Heart left ventricle (tissue), 16 donors: Measurements from ENCODE around the gene DYRK2. TPM values are rescaled to one million over a fixed set of nuclear protein-coding genes. Genes with fewer than 3 reads are reported as not detected.

Experiments used
- ATAC-seq, 4 donors: fragments of 200-7000 bp; cut with Tn5 transposase; one replicate each; pipeline ENCODE4 v1.9.1; 2020 to 2022; ENCODE audit warnings: moderate library complexity in 4 of 4, mild to moderate bottlenecking in 3 of 4, moderate number of reproducible peaks in 1 of 4
- DNase-seq, 5 donors: peaks; one replicate each; pipeline ENCODE4 v3.0.0-alpha.2; 2020
- H3K27ac ChIP-seq, 12 donors: fragments of 200-600 bp; sonication (generic) in 4 of 12; one replicate each; pipeline versions ENCODE4 v1.5.0 to v1.8.0; 2016 to 2022; ENCODE audit warnings: mild to moderate bottlenecking in 2 of 12
- H3K27me3 ChIP-seq, 9 donors: fragments of 200-600 bp; sonication (generic) in 2 of 9; one replicate each; pipeline versions ENCODE4 v1.5.1 to v1.8.0; 2016 to 2022; ENCODE audit warnings: mild to moderate bottlenecking in 3 of 9
- H3K36me3 ChIP-seq, 9 donors: fragments of 200-600 bp; sonication (generic) in 2 of 9; one replicate each; pipeline versions ENCODE4 v1.5.0 to v1.8.0; 2018 to 2022; ENCODE audit warnings: mild to moderate bottlenecking in 2 of 9
- H3K4me1 ChIP-seq, 12 donors: fragments of 200-600 bp; sonication (generic) in 4 of 12; one replicate each; pipeline versions ENCODE4 v1.5.0 to v1.8.0; 2016 to 2022; ENCODE audit warnings: mild to moderate bottlenecking in 3 of 12
- H3K4me3 ChIP-seq, 12 donors: fragments of 200-600 bp; sonication (generic) in 4 of 12; one replicate each; pipeline versions ENCODE4 v1.5.0 to v1.8.0; 2017 to 2022; ENCODE audit warnings: mild to moderate bottlenecking in 9 of 12, moderate library complexity in 4 of 12
- H3K9me3 ChIP-seq, 12 donors: fragments of 200-600 bp; sonication (generic) in 4 of 12; one replicate each; pipeline versions ENCODE4 v1.5.0 to v1.8.0; 2016 to 2022; ENCODE audit warnings: mild to moderate bottlenecking in 1 of 12
- CTCF ChIP-seq, 12 donors: fragments of 200-600 bp; sonication (generic) in 4 of 12; IDR thresholded peaks; one replicate each; pipeline versions ENCODE4 v1.5.0 to v1.8.0; 2018 to 2022; ENCODE audit warnings: antibody characterized with exemption in 12 of 12, mild to moderate bottlenecking in 5 of 12
- POLR2A ChIP-seq, 2 donors: fragments of 450-650 bp; IDR thresholded peaks; one replicate each; pipeline ENCODE4 v1.6.1; 2017; ENCODE audit warnings: antibody characterized with exemption in 2 of 2, mild to moderate bottlenecking in 2 of 2, moderate library complexity in 2 of 2
- WGBS, 4 donors: extraction: QIAGEN DNeasy Blood & Tissue Kit in 2 of 4; methylation state at CpG; one replicate each; pipeline versions ENCODE4 v1.1.5 to v1.1.7; 2013 to 2018; 5-methylcytosine and 5-hydroxymethylcytosine counted together
- intact Hi-C, 10 donors: fragments of 100-400 bp; cut with DNase I; formaldehyde crosslinking; loops; one replicate each; pipeline versions ENCODE4 v1.11.1 to v1.14.2; 2022
- polyA plus RNA-seq, 2 donors: library from polyadenylated mRNA; stranded (reverse); fragments of 200-250 nt; gene quantifications; one replicate each; pipeline ENCODE4 v1.2.3, GENCODE V29; 2013
- total RNA-seq, 9 donors: library from RNA; depleted of rRNA in 2 of 9; stranded (reverse); fragments of >200 nt in 2 of 9; fragmentation: NEBNext Ultra II Directional in 3 of 9; extraction: Animal tissue kit (Norgen Biotek cat#: 25700) in 3 of 9; gene quantifications; one replicate each; pipeline versions ENCODE4 v1.1.0 to v1.2.4, GENCODE V29; 2016 to 2023
- donor health status: ischemic (EF 13 %, LVEDD 7.1; RV severe dilation, severe dysfunction).
- donor health status: healthy with polysubstance abuse.
- donor health status: DM: no; HTN: yes; CAD: no.
- donor health status: DM: no; HTN: no; CAD: no.
- donor health status: ischemic (EF 25% LVEDD 6.9; RV normal size, moderate dysfunction).
- donor health status: ischemic (EF 25% LVEDD 5.7; RV mildly dilated, moderate dysfunction).
- donor health status: healthy.
- donor health status: DM: yes; HTN: yes; CAD: no.
- donor health status: ischemic (EF 35%, LVEDD 5.7; RV mildly dilated, moderate dysfunction).
- donor health status: nonischemic (EF 11% LVEDD 7.7; RV severe dilation, severe dysfunction).
- donor health status: DM: yes; HTN: yes; CAD: no.
- donor health status: PGD.
- donor health status: ischemic (EF 29% LVEDD 5.4; RV normal size, mild dysfunction).
- donor health status: nonischemic (EF 23%, LVEDD 6.1; RV moderate dilation, normal function).

Gene DYRK2
- total and polyA plus RNA-seq, 11 donors: 7.8 to 62.9 (median 37.8) TPM

- DNase-seq (no peak), ATAC-seq (no peak)
- Histone ChIP-seq H3K4me3 (no peak overlapping the region), H3K27ac (no peak overlapping the region), H3K36me3 (no peaks in the 10 kb centered on the region), H3K9me3 (no peaks in the 10 kb centered on the region), H3K4me1 (peaks cover 0 to 13% (median 0%) of the 10 kb centered on the region in 12 donors), H3K27me3 (no peaks in the 10 kb centered on the region)
- TF ChIP-seq POLR2A (IDR thresholded peaks at IDR 0.05): no peak
- no peak for TF ChIP-seq CTCF (IDR thresholded peaks at IDR 0.05)
- intact Hi-C loops: no loop called here
- 94 to 100% (median 98%) methylated on average over 1 of the region's 1 CpG for WGBS, 4 donors
These were observed 9.9 kb upstream of the DYRK2 start for GRCh38 chr12:67638694-67639093.

- ATAC-seq (no peak), DNase-seq (no peak)
- TF ChIP-seq CTCF (IDR thresholded peaks at IDR 0.05): no peak
- 64 to 83% (median 74%) methylated on average over 2 of the region's 2 CpGs for WGBS, 4 donors
- no peaks in the 10 kb centered on the region for H3K27me3 ChIP-seq
- no peaks in the 10 kb centered on the region for H3K36me3 ChIP-seq
- intact Hi-C loops: loop anchor here in 3 of 10 donors (10.0 kb wide), 4 partner anchors 196 to 366 kb away; no protein-coding TSS in a partner anchor
- no peak overlapping the region for H3K27ac ChIP-seq
- H3K9me3 ChIP-seq: no peaks in the 10 kb centered on the region
- H3K4me1 ChIP-seq: no peaks in the 10 kb centered on the region
- H3K4me3 ChIP-seq: no peak overlapping the region
These were observed 7.7 kb upstream of the DYRK2 start for GRCh38 chr12:67640863-67641262.

GRCh38 chr12:67645126-67645525, 3.4 kb upstream of the DYRK2 start:
- intact Hi-C loops: loop anchor here in 8 of 10 donors (5.0 to 10.0 kb wide), 10 partner anchors 188 to 370 kb away; no protein-coding TSS in a partner anchor
- no peak overlapping the region for H3K27ac ChIP-seq
- no peaks in the 10 kb centered on the region for H3K36me3 ChIP-seq
- H3K9me3 ChIP-seq: no peaks in the 10 kb centered on the region
- peaks cover 0 to 8% (median 3%) of the 10 kb centered on the region in 12 donors for H3K4me1 ChIP-seq
- DNase-seq: no peak
- H3K27me3 ChIP-seq: no peaks in the 10 kb centered on the region
- no peak for ATAC-seq
- no peak overlapping the region for H3K4me3 ChIP-seq
- WGBS, 4 donors: 96 to 98% (median 97%) methylated on average over 7 of the region's 7 CpGs
- TF ChIP-seq CTCF (IDR thresholded peaks at IDR 0.05) (no peak), POLR2A (IDR thresholded peaks at IDR 0.05) (no peak)

- Histone ChIP-seq H3K4me1 (peaks cover 0 to 13% (median 4%) of the 10 kb centered on the region in 12 donors), H3K27ac (no peak overlapping the region), H3K4me3 (no peak overlapping the region), H3K9me3 (no peaks in the 10 kb centered on the region), H3K36me3 (no peaks in the 10 kb centered on the region), H3K27me3 (no peaks in the 10 kb centered on the region)
- no peak for TF ChIP-seq CTCF (IDR thresholded peaks at IDR 0.05)
- no peak for TF ChIP-seq POLR2A (IDR thresholded peaks at IDR 0.05)
- intact Hi-C loops: loop anchor here in 8 of 10 donors (5.0 to 10.0 kb wide), 10 partner anchors 188 to 371 kb away; no protein-coding TSS in a partner anchor
- no peak for DNase-seq
- ATAC-seq: no peak
These were observed 2.9 kb upstream of the DYRK2 start for GRCh38 chr12:67645601-67646000.
